ENCODE data around the gene USP2. TPM values are rescaled to one million over a fixed set of nuclear protein-coding genes. Genes with fewer than 3 reads are reported as not detected.

USP2 gene
- polyA plus RNA-seq, 3 donors, result 9.0 to 11.4 (median 10.0) TPM

GRCh38 chr11:119377961-119378667, 3.4 kb downstream of the USP2 start:
- no peak for DNase-seq

- no peak for DNase-seq
These were observed 4.2 kb downstream of the USP2 start for GRCh38 chr11:119377112-119377901.

GRCh38 chr11:119376197-119376847, 5.2 kb downstream of the USP2 start:
- DNase-seq, result no peak

GRCh38 chr11:119375337-119376196, 5.9 kb downstream of the USP2 start:
- DNase-seq, result no peak

GRCh38 chr11:119374632-119375336, 6.7 kb downstream of the USP2 start:
- DNase-seq, result no peak

- peak; percentile 85 for DNase-seq
These were observed 7.4 kb downstream of the USP2 start for GRCh38 chr11:119373921-119374631.

- no peak for DNase-seq
These were observed 8.2 kb downstream of the USP2 start for GRCh38 chr11:119373059-119373920.

- no peak for DNase-seq
These were observed 9.0 kb downstream of the USP2 start for GRCh38 chr11:119372260-119373058.

GRCh38 chr11:119371778-119372182, 9.7 kb downstream of the USP2 start:
- no peak for DNase-seq

- no peak for DNase-seq
These were observed 10.4 kb downstream of the USP2 start for GRCh38 chr11:119371067-119371601.

GRCh38 chr11:119370486-119371046, 10.9 kb downstream of the USP2 start:
- DNase-seq, result no peak

- no peak for DNase-seq
These were observed 12.2 kb downstream of the USP2 start for GRCh38 chr11:119369132-119369925.

GRCh38 chr11:119368121-119369034, 13.1 kb downstream of the USP2 start:
- no peak for DNase-seq

- peak; percentile 78 for DNase-seq
These were observed 13.8 kb downstream of the USP2 start for GRCh38 chr11:119367661-119368120.

GRCh38 chr11:119366690-119367620, 14.5 kb downstream of the USP2 start:
- no peak for DNase-seq

All from renal pelvis (tissue), 4 donors.